RWPE2 (cell line): ENCODE measurements around the gene CENPN.

Experiments
- ATAC-seq: fragments of 200-7000 bp; cut with Tn5 transposase; 3 replicates; pipeline ENCODE4 v1.9.1; 2021; ENCODE audit warnings: low read depth
- DNase-seq: peaks from one replicate; pipeline ENCODE4 v3.0.0-alpha.2; 2020; ENCODE audit warnings: low spot score
- H3K27ac ChIP-seq: fragments of 450-650 bp; 2 replicates; pipeline ENCODE4 v1.5.1; 2017; ENCODE audit warnings: mild to moderate bottlenecking; ENCODE audit not compliant: poor library complexity, severe bottlenecking
- H3K27me3 ChIP-seq: fragments of 250-450 bp; sonication (Bioruptor Pico); 2 replicates; pipeline ENCODE4 v1.5.1; 2021; ENCODE audit warnings: mild to moderate bottlenecking, moderate library complexity; ENCODE audit not compliant: insufficient read depth, poor library complexity, severe bottlenecking
- H3K36me3 ChIP-seq: fragments of 250-450 bp; sonication (Bioruptor Pico); 2 replicates; pipeline ENCODE4 v1.5.1; 2020; ENCODE audit warnings: low read depth, mild to moderate bottlenecking, moderate library complexity
- H3K4me1 ChIP-seq: fragments of 250-450 bp; sonication (Bioruptor Pico); 2 replicates; pipeline ENCODE4 v1.5.1; 2021; ENCODE audit warnings: mild to moderate bottlenecking, moderate library complexity; ENCODE audit not compliant: insufficient read depth, poor library complexity, severe bottlenecking
- H3K4me3 ChIP-seq: fragments of 250-450 bp; sonication (Bioruptor Pico); 2 replicates; pipeline ENCODE4 v1.5.1; 2021; ENCODE audit warnings: mild to moderate bottlenecking, moderate library complexity; ENCODE audit not compliant: severe bottlenecking
- H3K9me3 ChIP-seq: fragments of 250-450 bp; sonication (Bioruptor Pico); 2 replicates; pipeline ENCODE4 v1.5.1; 2021; ENCODE audit warnings: mild to moderate bottlenecking, moderate library complexity; ENCODE audit not compliant: severe bottlenecking
- CTCF ChIP-seq: fragments of 450-650 bp; IDR thresholded peaks from one replicate; pipeline ENCODE4 v1.5.1; 2017; ENCODE audit warnings: mild to moderate bottlenecking, moderate library complexity; ENCODE audit not compliant: poor library complexity, severe bottlenecking

CENPN gene

GRCh38 chr16:80966617-80967016 is 40.4 kb upstream of the CENPN start:
- peaks cover 13% of the 10 kb centered on the region for H3K4me1 ChIP-seq
- ATAC-seq (peak; percentile 93), DNase-seq (no peak)
- no peak overlapping the region for H3K4me3 ChIP-seq
- H3K27me3 ChIP-seq, result no peaks in the 10 kb centered on the region
- no peaks in the 10 kb centered on the region for H3K9me3 ChIP-seq
- H3K36me3 ChIP-seq, result 0 out of 2 replicates have a peak, but pooled peaks cover 11% of the 10 kb centered on the region
- TF ChIP-seq CTCF, result no peak
- peak overlapping the region; percentile 54 for H3K27ac ChIP-seq

- DNase-seq (no peak), ATAC-seq (peak; percentile 59)
- Histone ChIP-seq H3K27ac (peak overlapping the region; percentile 3), H3K4me1 (peaks cover 13% of the 10 kb centered on the region), H3K36me3 (peaks cover 14% of the 10 kb centered on the region; the same call in 1 of the 2 replicates), H3K4me3 (no peak overlapping the region), H3K27me3 (no peaks in the 10 kb centered on the region), H3K9me3 (no peaks in the 10 kb centered on the region)
- TF ChIP-seq CTCF, result peak; percentile 24
These were observed 38.5 kb upstream of the CENPN start for GRCh38 chr16:80968386-80969113.

GRCh38 chr16:80969114-80969484 is 37.9 kb upstream of the CENPN start:
- no peak overlapping the region for H3K4me3 ChIP-seq
- DNase-seq (no peak), ATAC-seq (no peak; the same call in 2 of the 3 replicates)
- no peaks in the 10 kb centered on the region for H3K27me3 ChIP-seq
- H3K36me3 ChIP-seq, result peaks cover 15% of the 10 kb centered on the region; the same call in 1 of the 2 replicates
- TF ChIP-seq CTCF, result no peak
- peak overlapping the region; percentile 3 for H3K27ac ChIP-seq
- H3K4me1 ChIP-seq, result peaks cover 15% of the 10 kb centered on the region
- no peaks in the 10 kb centered on the region for H3K9me3 ChIP-seq

- TF ChIP-seq CTCF, result no peak
- Histone ChIP-seq H3K27ac (no peak overlapping the region), H3K36me3 (peaks cover 32% of the 10 kb centered on the region), H3K9me3 (no peaks in the 10 kb centered on the region), H3K4me3 (no peak overlapping the region), H3K27me3 (no peaks in the 10 kb centered on the region), H3K4me1 (peaks cover 11% of the 10 kb centered on the region)
- ATAC-seq, result no peak
- DNase-seq, result no peak
These were observed 35.2 kb upstream of the CENPN start for GRCh38 chr16:80971819-80972218.

GRCh38 chr16:80972611-80973010 is 34.4 kb upstream of the CENPN start:
- ATAC-seq (no peak), DNase-seq (no peak)
- Histone ChIP-seq H3K36me3 (peaks cover 30% of the 10 kb centered on the region), H3K9me3 (no peaks in the 10 kb centered on the region), H3K4me1 (peaks cover 7% of the 10 kb centered on the region), H3K4me3 (no peak overlapping the region), H3K27ac (no peak overlapping the region), H3K27me3 (no peaks in the 10 kb centered on the region)
- no peak for TF ChIP-seq CTCF
